Superior temporal gyrus (tissue), 1 donor: ENCODE data around the gene PDE7B.
"Not testable (repeated sequence)": the region's sequence is repeated elsewhere in the genome, so short reads cannot be mapped to it uniquely, and the experiment has no call there.

ENCODE experiments used
- DNase-seq: peaks from one replicate; pipeline ENCODE4 v3.0.0-alpha.2; 2016; ENCODE audit errors: extremely low spot score

PDE7B gene

GRCh38 chr6:135842618-135843392 lies 8.7 kb upstream of the PDE7B start:
- DNase-seq: no peak

- DNase-seq: no peak
These were observed 619 bp upstream of the PDE7B start for GRCh38 chr6:135850882-135851281.

- peak; percentile 38 for DNase-seq
These were observed 1.2 kb downstream of the PDE7B start for GRCh38 chr6:135852746-135853145.

GRCh38 chr6:135853227-135853626 lies 1.7 kb downstream of the PDE7B start:
- DNase-seq: peak; percentile 41

- no peak for DNase-seq
These were observed 2.5 kb downstream of the PDE7B start for GRCh38 chr6:135853986-135854385.

- no peak for DNase-seq
These were observed 3.3 kb downstream of the PDE7B start for GRCh38 chr6:135854799-135855198.

GRCh38 chr6:135858931-135859330 lies 7.4 kb downstream of the PDE7B start:
- no peak for DNase-seq

GRCh38 chr6:135860361-135860760 lies 8.9 kb downstream of the PDE7B start:
- no peak for DNase-seq

- peak; percentile 10 for DNase-seq
These were observed 9.7 kb downstream of the PDE7B start for GRCh38 chr6:135861189-135861588.

GRCh38 chr6:135864929-135865328 lies 13.4 kb downstream of the PDE7B start:
- not testable (repeated sequence) for DNase-seq

- DNase-seq: no peak
These were observed 15.1 kb downstream of the PDE7B start for GRCh38 chr6:135866445-135867123.

- DNase-seq: no peak
These were observed 15.8 kb downstream of the PDE7B start for GRCh38 chr6:135867332-135867731.

- no peak for DNase-seq
These were observed 18.4 kb downstream of the PDE7B start for GRCh38 chr6:135869857-135870256.

- no peak for DNase-seq
These were observed 19.2 kb downstream of the PDE7B start for GRCh38 chr6:135870722-135871121.

- DNase-seq: no peak
These were observed 19.8 kb downstream of the PDE7B start for GRCh38 chr6:135871296-135871695.

GRCh38 chr6:135871878-135872277 lies 20.4 kb downstream of the PDE7B start:
- no peak for DNase-seq

- DNase-seq: no peak
These were observed 23.9 kb downstream of the PDE7B start for GRCh38 chr6:135875446-135875845.

GRCh38 chr6:135876058-135876457 lies 24.6 kb downstream of the PDE7B start:
- DNase-seq: no peak

GRCh38 chr6:135877666-135878065 lies 26.2 kb downstream of the PDE7B start:
- DNase-seq: no peak

GRCh38 chr6:135880066-135880972 lies 28.8 kb downstream of the PDE7B start:
- DNase-seq: no peak

- DNase-seq: no peak
These were observed 31.5 kb downstream of the PDE7B start for GRCh38 chr6:135883045-135883444.

- no peak for DNase-seq
These were observed 32.0 kb downstream of the PDE7B start for GRCh38 chr6:135883536-135883935.
